GM19035 (cell line): ENCODE measurements around the gene LTB4R.

Experiments used
- ATAC-seq: cut with Tn5 transposase; IDR thresholded peaks from one replicate; pipeline ENCODE4 v1.9.1; 2021; ENCODE audit not compliant: unreplicated experiment

Gene LTB4R

DNA sequence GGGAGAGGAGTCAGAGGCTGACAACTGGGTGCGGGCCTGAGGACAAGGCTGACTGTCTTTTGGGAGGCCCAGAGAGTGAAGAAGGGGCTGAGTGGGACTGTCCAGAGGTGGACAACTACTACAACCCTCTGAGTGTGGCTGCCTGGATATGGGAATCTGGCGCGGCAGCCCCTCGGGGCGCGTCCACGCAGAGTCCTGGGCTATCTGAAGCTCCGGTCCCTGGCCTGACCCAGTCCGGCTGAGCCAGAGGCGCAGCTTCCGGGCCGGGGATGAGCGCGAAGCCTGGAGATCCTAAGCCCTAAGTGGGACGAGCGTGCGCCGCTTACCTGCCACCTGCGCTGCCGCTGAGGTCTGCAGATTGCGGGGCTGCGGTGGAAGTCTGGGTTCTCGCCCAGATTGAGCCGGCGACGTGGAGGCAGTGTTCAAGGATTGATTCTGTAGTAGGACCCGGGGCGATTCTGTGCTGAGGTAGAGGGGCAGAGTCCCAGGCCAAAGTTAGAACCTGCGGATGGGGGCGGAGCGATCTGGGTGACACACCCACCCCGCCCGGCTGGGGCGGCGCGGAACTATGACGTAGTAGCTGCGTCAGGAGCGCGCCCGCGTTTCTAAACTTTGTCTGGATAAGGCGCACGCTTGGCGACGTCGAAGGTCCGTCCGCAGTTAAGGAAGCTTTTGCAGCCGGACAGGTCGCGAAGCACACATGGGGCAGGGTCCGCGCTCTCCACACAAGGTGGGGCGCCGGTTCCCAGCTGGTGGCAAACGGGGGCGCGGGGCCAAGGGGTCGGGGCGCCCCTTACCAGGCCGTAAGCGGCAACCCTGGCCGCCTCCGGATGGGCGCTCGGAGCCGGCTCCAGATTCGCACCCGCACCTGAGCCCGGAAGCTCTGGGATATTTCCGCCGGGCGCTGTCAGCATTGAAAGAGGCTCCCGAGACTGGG, 11.8 kb upstream of the LTB4R start, which contains the start of the genes DHRS1 and NOP9:
DHRS1 (minus strand) TSS at position 526 of the 937 bp plus-strand sequence. CDS start 674 bp downstream, outside the sequence.
NOP9 (plus strand) TSS at position 596 of the 937 bp plus-strand sequence; CDS start at position 701, 105 bp downstream.
- peak; percentile 77 for ATAC-seq

DNA sequence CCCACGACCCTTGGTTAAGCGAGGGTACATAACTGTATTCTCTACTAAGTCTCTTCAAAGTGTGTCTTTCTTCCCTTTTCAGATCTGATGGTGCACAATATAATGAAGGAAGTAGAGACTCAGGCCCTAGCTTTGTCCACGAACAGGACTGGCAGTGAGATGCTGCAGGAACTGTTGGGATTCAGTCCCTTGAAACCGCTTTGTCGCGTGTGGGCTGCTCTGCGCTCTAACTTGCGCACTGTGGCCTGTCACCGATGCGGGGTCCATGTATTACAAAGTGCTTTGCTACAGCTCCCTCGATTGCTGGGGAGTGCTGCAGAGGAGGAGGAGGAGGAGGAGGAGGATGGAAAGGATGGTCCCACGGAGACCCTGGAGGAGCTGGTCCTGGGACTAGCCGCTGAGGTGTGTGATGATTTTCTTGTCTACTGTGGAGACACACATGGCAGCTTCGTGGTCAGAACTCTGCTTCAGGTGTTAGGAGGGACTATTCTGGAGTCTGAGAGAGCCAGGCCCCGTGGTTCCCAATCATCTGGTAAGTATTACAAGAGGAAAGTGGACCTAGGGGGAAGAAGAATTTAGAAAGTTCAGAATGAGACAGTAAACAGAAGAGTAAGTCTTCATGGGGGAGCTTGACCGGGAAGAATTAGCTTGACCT, 10.8 kb upstream of the LTB4R start:
- ATAC-seq = no peak

- no peak for ATAC-seq
These were observed 7.3 kb upstream of the LTB4R start for GRCh38 chr14:24304019-24304387.

- no peak for ATAC-seq
These were observed 4.1 kb upstream of the LTB4R start for GRCh38 chr14:24307156-24307574.

- ATAC-seq = no peak
These were observed 3.5 kb upstream of the LTB4R start, which contains the start of gene CIDEB for GRCh38 chr14:24307575-24308341. Gene CIDEB, minus strand, starts transcription at chr14:24307977. Its CDS starts 119 bp downstream, at chr14:24307858.

DNA sequence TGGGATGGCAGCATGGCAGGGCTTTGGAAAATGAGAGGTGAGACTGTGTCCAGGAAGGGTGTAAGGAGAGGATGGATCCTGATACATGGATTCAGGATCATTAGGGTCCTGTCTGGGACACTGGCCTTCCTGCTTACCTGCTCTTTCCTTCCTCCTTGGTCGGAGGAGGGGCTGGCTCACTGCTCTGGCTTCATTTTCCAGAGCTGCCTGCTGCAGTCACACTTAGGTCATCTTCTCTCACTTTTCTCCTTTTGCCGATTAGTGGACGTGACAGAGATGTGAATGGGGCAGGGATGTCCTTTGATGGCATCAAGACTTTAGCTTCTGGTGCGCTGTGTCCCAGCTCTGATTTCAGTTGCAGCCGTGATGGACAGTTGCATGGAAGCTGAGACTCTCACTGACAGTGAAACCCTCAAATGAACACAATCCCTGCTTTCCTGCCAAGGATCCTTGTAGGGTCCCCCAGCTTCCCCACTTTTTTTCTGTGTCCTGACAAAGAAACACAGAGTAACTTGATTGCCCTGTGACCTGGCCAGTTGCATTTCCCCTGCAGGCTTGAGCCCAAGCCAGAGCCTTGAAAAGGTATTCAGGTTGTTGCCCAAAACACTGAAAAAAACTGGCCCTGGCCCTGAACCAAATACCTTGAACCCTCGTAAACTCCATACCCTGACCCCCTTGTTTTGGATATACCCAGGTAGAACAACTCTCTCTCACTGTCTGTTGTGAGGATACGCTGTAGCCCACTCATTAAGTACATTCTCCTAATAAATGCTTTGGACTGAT, 2.8 kb upstream of the LTB4R start:
- no peak for ATAC-seq

GRCh38 chr14:24309538-24310264, 1.6 kb upstream of the LTB4R start, which contains the start of gene LTB4R2:
Gene LTB4R2, plus strand, starts transcription at chr14:24310140. Its CDS starts 525 bp downstream, at chr14:24310665.
- no peak for ATAC-seq

DNA sequence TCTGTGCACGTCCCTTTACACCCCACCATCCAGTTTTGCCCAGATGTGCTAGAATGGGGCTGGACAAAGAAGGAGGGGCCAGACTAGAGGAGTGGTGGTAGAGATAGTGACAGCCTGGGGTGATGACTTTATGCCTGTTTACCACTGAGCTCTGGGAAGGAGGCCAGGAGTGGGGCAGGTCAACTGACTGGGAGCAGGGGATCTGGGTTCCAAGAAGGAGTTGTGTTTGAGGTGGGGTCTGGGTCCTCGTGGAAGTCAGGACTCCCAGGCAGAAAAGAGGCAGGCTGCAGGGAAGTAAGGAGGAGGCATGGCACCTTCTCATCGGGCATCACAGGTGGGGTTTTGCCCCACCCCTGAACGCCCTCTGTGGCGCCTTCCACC, 1.0 kb upstream of the LTB4R start:
- no peak for ATAC-seq

DNA sequence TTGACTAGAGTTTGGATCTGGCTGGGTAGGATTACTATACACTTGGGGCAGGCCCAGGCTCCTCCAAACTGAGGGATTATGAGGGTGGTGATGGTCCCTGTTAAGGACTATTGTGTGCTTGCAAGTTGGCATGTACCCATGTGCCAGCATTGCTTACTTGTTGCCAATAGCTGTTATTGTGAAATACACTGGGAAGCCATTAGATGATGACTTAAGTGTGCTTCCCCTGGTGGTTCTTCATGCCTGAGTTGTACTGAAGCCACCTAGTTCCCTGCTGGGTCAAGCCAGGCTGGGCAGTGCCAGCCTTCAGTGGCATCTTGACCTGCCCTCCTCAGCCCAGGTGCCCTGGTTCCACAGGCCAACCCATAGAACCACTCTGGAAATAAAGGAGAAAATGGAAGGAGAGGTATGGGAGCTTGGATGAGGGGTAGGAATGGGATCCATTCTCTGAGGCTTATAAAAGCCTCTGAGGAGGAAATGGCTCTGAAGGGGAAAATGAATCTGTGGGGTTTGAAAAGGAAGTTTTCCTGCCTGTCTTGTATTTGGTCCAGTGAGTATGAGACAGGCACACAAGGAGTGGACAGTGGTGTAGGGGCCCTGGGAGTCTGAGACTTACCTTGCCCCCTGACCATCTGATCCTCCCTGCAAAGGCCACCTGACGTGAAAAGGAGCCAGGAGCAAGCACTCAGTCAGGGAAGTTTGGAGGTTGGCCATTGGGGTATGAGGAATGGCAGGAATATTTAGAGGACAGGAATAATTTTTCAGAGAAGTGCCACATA, 724 bp downstream of the LTB4R start:
- ATAC-seq = no peak

DNA sequence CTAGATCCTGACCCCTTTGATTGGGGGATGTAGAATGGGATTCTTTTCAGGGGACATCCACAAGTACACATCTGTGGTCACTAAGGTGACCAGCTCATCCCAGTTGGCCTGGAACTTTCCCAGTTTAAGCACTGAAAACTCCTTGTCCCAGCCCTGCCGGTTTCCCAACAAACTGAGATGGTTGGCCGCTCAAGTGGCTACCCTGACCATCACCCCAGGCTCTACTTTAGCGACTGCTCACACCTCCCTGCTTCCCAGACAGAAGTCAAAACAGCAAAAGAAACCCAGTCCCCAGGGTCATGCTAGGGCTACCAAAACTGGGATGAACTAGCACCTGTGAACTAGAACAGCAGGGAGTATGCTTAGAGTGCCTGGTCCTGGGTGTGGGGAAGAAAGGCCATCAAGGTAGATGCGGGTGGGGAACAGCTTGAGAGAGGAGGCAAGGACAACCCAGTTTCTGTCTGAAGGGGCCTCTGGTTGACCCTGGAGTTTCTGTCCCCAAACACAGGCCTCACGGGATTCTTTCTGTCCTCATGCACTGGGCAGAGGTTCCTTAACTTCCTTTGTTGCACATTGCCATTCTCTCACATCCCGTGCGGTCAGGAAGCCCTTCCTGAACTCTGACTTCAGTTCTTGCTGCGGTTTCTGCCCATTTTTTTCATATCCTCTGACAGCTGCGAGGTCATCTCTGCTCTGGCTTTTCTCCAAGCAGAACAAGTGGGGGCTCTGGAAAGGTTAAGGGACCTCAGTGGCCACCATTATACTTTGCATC, 1.6 kb downstream of the LTB4R start:
- no peak for ATAC-seq

- no peak for ATAC-seq
These were observed 2.6 kb downstream of the LTB4R start for GRCh38 chr14:24313913-24314312.

DNA sequence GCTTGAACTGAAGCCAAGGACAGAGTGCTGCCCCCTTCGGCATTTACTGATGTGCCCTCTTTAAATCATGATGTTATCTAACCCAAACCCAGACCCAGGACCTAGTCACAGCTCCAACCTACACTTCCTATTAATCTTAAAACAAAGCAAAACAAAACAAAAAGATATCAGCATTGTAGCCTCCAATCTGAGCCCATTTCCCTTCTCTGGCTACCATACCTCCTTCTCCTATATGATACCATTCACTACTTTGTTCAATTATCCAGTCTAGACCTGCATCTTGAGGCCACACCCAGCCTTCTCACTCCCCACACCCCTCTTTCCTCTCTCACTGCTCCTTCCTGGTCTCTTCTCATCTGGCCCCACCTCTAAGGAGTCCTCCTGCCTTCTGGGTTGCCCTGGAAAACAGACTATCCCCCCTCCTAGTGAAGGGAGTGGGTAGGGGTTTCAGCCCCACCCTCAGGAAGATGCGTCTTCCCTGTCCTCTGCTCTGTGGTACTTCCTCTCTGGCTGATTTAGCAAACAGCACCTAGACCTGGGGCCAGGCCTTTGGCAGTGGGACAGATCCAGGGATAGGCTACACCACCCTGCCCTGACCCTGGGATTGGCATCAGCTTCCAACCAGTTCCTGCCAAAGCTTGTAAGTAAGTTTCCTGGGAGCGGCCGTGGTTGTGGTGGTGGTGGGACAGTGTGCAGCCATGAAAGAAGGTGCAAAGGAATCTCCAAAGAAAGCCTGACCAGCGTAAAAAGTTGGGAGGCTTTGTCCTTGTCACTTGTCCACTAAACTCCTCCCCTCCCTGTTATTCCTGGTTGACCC, 3.3 kb downstream of the LTB4R start:
- ATAC-seq = no peak

DNA sequence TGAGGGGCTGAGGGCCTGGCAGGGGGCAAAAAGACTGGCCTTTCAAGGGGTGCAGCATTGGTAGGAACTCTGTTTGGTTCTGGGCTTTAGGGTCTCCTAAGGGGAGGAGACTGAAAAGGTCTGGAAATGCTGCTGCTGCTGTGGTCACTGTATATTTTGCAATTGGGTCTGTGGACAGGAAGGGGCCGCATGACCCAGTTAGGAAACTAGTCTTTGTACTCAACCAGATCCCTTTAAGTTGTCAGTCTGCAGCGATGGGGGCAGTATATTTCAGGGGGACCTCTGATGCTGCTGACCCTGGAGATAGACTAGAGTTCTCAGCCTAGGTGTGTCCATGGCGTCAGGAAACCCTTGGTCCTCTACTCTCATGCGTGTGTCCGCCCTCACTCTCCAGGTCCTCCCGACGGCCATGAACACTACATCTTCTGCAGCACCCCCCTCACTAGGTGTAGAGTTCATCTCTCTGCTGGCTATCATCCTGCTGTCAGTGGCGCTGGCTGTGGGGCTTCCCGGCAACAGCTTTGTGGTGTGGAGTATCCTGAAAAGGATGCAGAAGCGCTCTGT, 4.0 kb downstream of the LTB4R start:
- no peak for ATAC-seq

- ATAC-seq = no peak
These were observed 4.7 kb downstream of the LTB4R start for GRCh38 chr14:24315807-24316596.

GRCh38 chr14:24316597-24316950, 5.3 kb downstream of the LTB4R start:
- no peak for ATAC-seq
